ENCODE data around the gene PSPC1.
A peak's percentile ranks its signal among the peaks of the same experiment; 100 is the strongest.
"Not testable (repeated sequence)": the region's sequence is repeated elsewhere in the genome, so short reads cannot be mapped to it uniquely, and the experiment has no call there.

PSPC1 gene

GRCh38 chr13:19791953-19792537 lies 9.3 kb upstream of the PSPC1 start:
- Histone ChIP-seq H3K4me3 (ENCODE audit: low read depth, low read length) (no peak overlapping the region), H3K36me3 (no peaks in the 10 kb centered on the region), H3K27ac (no peak overlapping the region), H3K27me3 (ENCODE audit: insufficient read depth, low read depth, severe bottlenecking) (no peaks in the 10 kb centered on the region), H3K9me3 (ENCODE audit: severe bottlenecking) (no peaks in the 10 kb centered on the region)
- no peak for TF ChIP-seq CTCF (IDR thresholded peaks at IDR 0.05; ENCODE audit: low read depth, low read length)
- DNase-seq: peak; percentile 33

DNA sequence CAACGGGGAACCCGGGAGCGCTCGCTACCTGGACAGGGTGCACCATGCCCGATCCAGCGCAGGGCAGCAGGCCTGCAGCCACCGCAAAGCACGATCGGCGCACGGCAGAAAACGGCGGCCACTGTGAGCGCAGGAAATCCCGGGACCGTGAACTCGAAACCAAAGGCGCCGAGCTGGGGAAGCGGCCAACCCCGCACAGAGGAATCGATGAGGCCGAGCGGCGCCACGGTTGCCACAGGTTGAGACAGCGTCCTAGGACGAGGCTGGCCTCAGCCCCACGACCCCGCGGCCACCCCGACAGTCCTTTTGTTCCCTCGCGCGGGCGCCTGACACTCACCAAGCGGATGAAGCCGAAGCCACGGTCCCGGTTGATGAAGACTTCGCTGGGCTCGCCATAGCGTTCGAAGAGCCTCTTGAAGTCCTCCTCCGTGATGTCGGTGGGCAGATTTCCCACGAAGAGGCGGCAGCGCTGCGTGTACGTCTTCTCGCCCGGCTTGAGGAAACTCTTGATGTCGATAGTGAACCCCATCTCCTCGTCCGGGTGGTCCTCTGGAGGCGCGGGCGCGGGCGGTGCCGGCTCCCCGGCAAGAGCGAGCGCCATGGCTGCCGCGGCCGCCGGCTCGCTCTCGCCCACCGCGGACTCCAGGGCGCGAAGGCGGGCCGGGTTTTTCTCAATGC lies 557 bp downstream of the PSPC1 start:
- peaks cover 38% of the 10 kb centered on the region for H3K36me3 ChIP-seq
- H3K27me3 ChIP-seq (ENCODE audit: insufficient read depth, low read depth, severe bottlenecking): no peaks in the 10 kb centered on the region
- peak; percentile 34 for DNase-seq
- H3K9me3 ChIP-seq (ENCODE audit: severe bottlenecking): peaks cover 7% of the 10 kb centered on the region
- peak overlapping the region; percentile 96 for H3K27ac ChIP-seq
- peak overlapping the region; percentile 82 for H3K4me3 ChIP-seq (ENCODE audit: low read depth, low read length)
- TF ChIP-seq CTCF (IDR thresholded peaks at IDR 0.05; ENCODE audit: low read depth, low read length): no peak

- no peak for DNase-seq
- Histone ChIP-seq H3K27ac (peak overlapping the region; percentile 96), H3K36me3 (peaks cover 44% of the 10 kb centered on the region)
Measured at GRCh38 chr13:19781526-19781925, 1.2 kb downstream of the PSPC1 start.

DNA sequence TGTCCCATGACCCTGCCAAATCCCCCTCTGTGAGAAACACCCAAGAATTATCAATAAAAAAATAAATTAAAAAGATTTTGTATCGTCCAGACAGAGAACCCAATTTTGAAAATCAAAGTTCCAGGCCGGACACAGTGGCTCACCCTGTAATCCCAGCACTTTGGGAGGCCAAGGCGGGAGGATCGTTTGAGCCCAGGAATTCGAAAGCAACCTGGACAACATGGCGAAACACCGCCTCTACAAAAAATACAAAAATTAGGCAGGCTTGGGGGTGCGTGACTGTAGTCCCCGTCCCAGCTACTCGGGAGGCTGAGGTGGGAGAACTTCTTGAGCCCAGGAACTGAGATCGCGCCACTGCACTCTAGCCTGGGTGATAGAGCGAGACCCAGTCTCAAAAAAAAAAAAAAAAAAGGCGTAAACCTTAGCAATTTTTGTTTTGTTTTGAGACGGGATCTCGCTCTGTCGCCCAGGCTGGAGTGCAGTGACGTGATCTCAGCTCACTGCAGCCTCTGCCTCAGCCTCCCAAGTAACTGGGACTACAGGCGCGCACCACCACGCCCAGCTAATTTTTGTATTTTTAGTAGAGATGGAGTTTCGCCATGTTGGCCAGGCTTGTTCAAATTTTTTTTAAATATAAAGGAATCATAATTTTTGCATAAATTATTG lies 1.9 kb downstream of the PSPC1 start:
- H3K9me3 ChIP-seq (ENCODE audit: severe bottlenecking); DNase-seq; H3K27me3 ChIP-seq (ENCODE audit: insufficient read depth, low read depth, severe bottlenecking): not testable (repeated sequence)
- peak overlapping the region; percentile 96 for H3K27ac ChIP-seq
- peaks cover 51% of the 10 kb centered on the region for H3K36me3 ChIP-seq
- peak overlapping the region; percentile 82 for H3K4me3 ChIP-seq (ENCODE audit: low read depth, low read length)

More at GRCh38 chr13:19781526-19781925, 1.2 kb downstream of the PSPC1 start:
- Histone ChIP-seq H3K9me3 (ENCODE audit: severe bottlenecking) (peaks cover 7% of the 10 kb centered on the region), H3K27me3 (ENCODE audit: insufficient read depth, low read depth, severe bottlenecking) (no peaks in the 10 kb centered on the region), H3K4me3 (ENCODE audit: low read depth, low read length) (peak overlapping the region; percentile 82)
- TF ChIP-seq CTCF (IDR thresholded peaks at IDR 0.05; ENCODE audit: low read depth, low read length): no peak

- H3K27me3 ChIP-seq (ENCODE audit: insufficient read depth, low read depth, severe bottlenecking): no peaks in the 10 kb centered on the region
- no peaks in the 10 kb centered on the region for H3K9me3 ChIP-seq (ENCODE audit: severe bottlenecking)
- H3K27ac ChIP-seq: no peak overlapping the region
- no peak for DNase-seq
- H3K36me3 ChIP-seq: peaks cover 95% of the 10 kb centered on the region
- TF ChIP-seq CTCF (IDR thresholded peaks at IDR 0.05; ENCODE audit: low read depth, low read length): no peak
- no peak overlapping the region for H3K4me3 ChIP-seq (ENCODE audit: low read depth, low read length)
Measured at GRCh38 chr13:19772306-19772705, 10.4 kb downstream of the PSPC1 start.

DNA sequence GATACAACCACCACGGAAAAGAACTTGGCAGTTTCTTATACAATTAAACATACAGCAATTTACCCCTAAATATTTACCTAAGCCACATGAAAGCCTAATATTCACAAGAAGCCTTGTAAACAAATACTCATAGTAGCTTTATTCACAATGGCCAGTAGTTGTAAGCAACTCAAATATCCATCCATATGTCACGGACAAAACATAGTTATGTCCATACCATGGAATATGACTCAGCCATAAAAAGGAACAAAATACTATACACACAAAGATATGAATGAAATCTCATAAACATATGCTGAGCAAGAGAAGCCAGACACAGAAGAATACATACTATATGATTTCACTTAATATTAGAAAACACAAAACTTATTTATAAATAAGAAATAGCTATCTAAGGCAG lies 12.9 kb downstream of the PSPC1 start:
- Histone ChIP-seq H3K4me3 (ENCODE audit: low read depth, low read length) (no peak overlapping the region), H3K27me3 (ENCODE audit: insufficient read depth, low read depth, severe bottlenecking) (no peaks in the 10 kb centered on the region), H3K27ac (no peak overlapping the region), H3K36me3 (peaks cover 95% of the 10 kb centered on the region), H3K9me3 (ENCODE audit: severe bottlenecking) (no peaks in the 10 kb centered on the region)
- TF ChIP-seq CTCF (IDR thresholded peaks at IDR 0.05; ENCODE audit: low read depth, low read length): no peak
- no peak for DNase-seq

All from WERI-Rb-1 (cell line).